ENCODE results near the gene LHCGR. TPM values are rescaled to one million over a fixed set of nuclear protein-coding genes. Genes with fewer than 3 reads are reported as not detected.

LHCGR gene
- not detected in 2 replicates for total RNA-seq (2014; rRNA removed; shearing (Covaris generic))

DNA sequence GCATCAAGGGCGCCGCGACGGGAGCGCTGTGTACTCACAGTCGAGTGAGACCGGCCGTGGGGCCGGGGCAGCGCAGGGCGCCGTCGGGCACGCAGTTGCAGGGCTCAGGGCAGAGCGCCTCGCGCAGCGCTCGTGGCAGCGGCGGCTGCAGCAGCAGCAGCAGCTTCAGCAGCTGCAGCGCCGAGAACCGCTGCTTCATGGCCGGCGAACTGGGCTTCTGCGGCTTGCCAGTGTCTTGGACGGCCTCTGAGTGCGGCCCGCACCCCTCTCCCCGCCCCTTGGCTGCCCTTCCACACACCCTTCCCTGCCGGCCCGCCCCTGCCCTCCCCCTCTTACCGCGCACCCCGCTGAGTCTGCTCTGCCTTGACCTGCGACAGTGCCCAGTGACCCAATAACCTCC is at the start of gene LHCGR:
Gene LHCGR, minus strand, starts transcription at position 252 of the 400 bp plus-strand sequence. Its CDS starts 53 bp downstream, at position 199.
- DNase-seq (ENCODE audit: low read depth): no peak

DNA sequence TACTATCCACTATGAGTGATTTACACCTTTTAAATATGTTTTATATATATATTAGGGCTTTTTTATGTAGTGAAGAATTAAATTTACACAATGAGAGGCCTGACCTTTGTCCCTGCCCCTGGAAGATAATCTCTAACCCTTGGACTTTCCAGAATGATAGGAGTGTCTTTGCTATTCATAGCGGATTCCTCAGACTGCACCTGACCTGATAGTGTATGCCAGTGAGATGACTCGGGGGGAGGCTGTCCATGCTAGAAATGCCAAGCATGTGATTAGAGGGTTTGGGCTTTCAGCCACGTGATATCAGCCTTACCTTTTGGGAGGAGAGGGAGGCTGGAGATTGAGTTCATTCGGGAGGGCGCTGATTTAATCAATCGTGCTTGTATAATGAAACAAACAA is 44.1 kb upstream of the LHCGR start:
- DNase-seq (ENCODE audit: low read depth): no peak

DNA sequence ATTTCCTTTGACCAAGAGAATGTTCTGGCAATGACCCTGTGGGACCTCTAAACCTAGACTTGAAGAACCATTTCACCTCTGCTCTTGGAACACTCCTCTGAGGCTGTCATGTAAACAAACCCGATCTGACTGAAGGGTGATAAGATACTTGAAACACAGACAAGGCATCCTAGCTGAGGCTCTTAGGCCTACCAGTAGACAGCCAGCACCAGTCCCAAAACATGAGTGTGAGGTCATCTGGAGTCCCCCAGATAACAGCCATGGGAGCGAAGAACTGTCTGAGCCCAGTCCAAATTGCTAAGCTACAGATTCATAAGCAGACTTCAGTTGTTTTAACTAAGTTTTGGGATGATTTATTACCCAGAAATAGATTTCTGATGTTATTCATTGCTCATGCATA is 39.5 kb upstream of the LHCGR start:
- DNase-seq (ENCODE audit: low read depth): no peak

DNA sequence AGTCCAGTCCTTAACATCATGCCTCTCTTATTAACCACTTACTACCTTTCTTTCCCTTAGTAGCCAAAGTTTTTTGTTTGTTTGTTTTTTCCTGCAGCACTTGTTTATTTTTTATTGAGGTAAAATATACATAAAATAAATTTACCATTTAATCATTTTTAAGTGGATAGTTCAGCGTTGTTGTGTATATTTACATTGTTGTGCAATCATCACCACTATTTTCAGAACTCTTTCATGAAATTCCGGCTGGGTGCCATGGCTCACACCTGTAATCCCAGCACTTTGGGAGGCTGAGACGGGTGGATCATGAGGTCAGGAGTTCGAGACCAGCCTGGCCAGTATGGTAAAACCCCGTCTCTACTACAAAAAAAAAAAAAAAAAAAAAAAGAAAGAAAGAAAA is 38.1 kb upstream of the LHCGR start:
- DNase-seq (ENCODE audit: low read depth): no peak

DNA sequence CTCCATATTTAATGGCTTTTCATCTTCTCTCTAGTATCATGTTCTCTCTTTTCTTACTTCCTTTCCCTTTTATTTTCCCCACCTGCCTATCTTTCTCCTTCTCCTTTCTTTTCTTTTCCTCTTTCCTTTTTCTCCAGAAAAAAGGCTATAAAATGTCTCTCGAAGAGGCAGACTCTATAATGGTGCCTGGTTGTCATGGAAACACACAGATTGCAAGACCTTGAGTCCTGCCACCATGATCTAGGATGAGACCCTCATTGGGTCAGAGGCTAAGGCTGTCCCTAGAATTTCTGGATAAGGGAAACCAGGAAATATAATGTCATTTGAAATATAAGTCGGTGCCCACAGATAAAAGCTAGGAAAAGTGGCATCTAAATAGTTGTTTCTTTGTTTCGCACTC is 36.5 kb upstream of the LHCGR start:
- no peak for DNase-seq (ENCODE audit: low read depth)

DNA sequence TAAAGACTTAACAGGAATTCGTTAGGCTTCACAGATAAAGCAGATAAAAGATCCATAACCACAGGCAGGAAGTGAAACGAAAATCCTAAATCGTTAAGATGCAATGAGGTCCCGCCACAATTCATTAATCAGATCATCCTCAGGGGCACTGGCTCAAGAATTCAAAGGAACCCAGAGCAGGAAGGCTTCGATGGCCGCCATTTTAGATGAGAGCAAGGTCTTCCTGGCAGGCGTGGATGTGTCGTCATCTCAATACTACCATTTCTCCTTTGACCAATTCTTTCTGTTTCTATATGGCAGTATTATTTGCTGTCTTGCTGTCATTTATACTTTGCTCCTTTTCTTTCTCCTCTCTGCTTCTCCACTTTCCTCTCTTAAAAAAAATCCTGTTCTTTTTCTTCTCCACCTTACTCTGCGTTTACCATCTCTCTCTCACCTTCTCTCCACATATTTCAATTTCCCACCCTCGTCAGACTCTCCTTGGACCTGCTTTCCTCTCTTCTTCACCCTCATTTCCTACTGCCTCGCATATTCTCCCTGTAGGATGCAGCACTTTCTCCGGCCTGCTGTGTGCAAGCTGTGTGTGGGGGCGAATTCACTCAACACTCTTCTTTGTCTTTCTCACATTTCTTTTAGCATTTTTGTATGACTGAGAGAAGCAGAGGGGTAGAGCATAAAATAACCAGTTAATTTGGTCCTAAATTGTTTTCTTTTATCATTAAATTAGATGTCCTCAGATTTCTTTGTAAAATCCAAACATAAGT is 35.1 kb upstream of the LHCGR start:
- DNase-seq (ENCODE audit: low read depth): no peak

DNA sequence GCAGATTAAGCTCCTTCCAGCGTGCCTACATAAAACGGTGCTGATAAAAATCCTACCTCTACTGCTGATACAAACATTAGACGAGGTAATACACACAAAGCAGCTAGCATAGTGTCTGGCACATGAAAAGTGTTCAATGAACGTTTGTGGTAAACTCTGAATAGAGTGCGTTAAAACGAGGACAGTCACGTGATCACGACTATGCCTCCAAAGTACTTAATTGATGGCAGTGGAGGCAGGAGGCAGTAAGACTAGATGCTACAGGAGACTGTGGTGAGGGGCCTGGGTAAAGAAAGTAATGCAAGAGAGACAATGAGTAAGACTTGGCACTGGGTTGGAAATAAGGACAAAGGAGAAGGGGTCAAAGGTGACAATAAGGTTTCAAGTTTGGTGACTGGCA is 32.1 kb upstream of the LHCGR start:
- no peak for DNase-seq (ENCODE audit: low read depth)

DNA sequence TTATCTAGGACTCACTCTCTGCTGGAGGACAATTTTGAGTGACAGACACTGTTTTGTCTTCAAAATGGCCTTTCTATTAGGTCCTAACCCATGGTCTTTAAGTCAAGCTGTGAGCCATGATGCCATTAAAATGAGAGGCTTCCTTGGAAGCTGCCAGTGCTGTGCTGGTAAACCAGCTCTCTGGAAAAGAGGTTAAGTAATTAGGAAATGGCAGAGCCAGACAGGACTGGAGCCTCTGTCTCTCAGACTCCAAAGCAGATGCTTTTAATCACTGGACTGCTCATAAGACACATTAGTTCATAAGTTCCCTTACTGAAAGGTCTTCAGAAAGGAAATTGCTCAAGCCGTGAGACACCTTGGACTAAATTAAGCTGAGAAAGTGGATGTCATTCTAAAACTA is 25.8 kb upstream of the LHCGR start:
- no peak for DNase-seq (ENCODE audit: low read depth)

DNA sequence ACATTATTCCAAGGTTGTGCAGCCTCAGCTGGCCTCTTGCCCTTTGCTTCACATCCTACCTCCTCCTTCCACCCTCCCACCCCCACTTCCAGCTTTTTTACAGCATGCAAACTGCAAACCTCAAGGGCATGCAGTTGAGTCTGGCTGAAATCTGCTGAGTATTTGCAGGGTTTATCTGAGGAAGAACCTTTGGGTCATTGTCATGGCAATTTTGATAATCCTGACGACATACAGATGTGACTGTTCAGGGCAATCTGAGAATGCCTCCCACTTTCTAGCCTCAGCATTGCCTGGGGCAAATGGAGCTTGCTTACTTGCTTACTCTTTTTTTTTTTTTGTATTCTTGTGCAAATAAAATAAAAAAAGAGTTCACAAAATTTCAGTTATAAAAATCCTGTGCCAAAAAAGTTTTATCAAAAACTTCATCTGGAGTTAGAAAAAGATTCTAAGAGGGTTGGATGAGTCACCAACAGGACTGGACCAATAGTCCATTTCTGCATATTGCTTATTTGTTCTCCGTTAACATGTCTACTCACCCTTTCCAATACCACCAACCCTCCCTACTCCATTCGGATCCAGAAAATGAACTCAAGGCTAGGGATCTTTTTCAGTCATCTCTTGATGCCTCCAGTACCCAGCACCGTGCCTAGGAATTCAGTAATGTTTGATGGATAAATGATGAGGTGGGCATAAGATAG is 23.6 kb upstream of the LHCGR start:
- peak; percentile 82 for DNase-seq (ENCODE audit: low read depth)

DNA sequence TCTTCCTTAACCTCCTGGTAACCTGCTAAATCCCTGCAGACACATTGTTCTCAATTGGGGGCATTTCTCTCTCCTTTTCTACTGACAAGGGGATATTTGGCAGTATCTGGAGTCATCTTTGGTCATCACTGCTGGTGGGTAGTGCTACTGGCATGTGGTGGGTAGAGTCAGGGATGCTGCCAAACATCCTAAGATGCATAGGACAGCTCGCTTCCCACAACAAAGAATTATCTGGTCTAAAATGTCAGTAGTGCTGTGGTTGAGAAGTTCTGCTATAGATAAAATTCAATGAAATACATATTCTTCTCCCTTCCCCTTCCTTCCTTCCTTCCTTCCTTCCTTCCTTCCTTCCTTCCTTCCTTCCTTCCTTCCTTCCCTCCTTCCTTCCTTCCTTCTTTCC is 18.7 kb upstream of the LHCGR start:
- DNase-seq (ENCODE audit: low read depth): no peak

DNA sequence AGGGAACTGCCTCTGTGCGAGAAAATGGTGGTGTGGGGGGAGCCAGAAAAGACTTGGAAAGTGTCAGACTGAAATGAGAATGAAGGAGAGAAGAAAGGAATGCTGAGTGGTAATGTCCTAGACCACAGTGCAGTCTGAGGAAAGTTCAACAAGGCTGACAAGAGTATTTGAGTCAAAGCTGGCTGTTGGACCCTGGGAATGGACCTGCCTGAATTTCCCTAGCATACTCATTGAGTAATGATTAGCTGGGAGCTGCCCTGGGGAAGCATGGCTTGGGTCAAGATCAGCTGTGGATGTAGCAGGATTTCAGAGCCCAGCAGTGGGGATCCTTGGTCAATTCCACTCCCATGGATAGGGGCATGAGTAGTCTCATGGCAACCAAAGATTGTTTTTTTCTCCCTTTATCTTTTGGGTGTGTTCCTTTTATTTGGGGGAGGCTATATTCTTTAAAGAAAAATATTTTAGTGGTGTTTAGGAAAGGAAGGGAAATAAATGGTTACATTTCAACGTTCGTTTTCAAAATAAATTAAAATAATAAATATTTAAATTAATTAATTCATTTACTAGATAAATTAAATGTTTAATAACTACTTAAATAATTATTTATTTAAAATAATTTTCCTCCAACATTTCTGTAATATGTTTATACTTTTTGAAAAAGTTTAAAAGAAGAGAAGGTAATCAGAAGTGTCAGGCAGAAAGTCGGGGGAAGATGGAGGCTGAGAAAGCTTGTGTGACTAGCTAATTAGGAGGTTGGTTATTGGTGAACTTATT is 15.9 kb upstream of the LHCGR start:
- DNase-seq (ENCODE audit: low read depth): no peak

DNA sequence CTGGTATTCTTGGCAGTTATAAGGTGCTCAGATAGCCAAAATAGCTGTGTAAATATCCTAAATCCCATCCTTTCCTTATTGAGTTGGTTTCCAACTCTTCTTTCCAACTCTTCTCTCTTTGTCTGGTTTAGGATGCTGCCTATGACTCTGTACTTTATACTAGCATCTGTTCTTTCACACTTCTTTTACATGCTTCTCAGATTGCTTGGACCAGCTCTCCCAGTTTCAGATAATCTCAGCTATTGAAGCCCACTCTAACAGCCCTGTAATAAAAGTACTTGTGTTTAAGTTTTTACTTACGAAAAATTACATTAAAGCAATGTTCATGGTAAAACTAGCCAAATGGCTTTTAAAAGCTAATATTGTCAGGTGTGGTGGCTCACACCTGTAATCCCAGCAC is 14.7 kb upstream of the LHCGR start:
- DNase-seq (ENCODE audit: low read depth): no peak

DNA sequence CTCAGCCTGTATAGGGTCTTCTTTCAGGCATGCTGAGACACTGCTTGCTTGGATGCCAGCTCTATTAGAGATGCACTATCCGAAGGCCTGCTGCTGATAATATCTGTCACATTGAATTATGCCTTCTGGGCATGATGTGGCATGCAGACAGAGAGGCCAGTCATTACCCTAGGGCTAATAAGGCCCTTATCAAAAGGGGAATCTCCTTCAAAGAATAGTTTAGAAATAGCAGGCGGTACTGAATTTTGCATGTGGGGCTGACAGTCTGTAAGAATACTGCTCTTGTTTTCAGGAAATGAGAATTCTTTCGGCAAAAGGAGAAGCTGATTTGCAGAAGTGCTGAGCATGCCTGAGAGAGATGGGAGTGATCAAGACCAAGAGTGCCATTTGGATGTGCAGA is 13.1 kb upstream of the LHCGR start:
- DNase-seq (ENCODE audit: low read depth): peak; percentile 77

DNA sequence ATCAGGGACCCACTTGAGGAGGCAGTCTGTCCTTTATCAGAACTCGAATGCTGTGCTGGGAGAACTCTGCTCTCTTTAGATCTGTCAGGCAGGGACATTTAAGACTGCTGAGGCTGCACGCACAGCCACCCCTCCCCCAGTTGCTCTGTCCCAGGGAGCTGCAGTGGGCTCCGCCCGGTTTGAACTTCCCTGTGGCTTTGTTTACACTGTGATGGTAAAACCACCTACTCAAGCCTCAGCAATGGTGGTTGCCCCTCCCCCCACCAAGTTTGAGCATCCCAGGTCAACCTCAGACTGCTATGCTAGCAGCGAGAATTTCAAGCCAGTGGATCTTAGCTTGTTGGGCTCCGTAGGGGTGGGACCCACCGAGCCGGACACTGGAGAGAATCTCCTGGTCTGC is 11.8 kb upstream of the LHCGR start:
- DNase-seq (ENCODE audit: low read depth): peak; percentile 19

DNA sequence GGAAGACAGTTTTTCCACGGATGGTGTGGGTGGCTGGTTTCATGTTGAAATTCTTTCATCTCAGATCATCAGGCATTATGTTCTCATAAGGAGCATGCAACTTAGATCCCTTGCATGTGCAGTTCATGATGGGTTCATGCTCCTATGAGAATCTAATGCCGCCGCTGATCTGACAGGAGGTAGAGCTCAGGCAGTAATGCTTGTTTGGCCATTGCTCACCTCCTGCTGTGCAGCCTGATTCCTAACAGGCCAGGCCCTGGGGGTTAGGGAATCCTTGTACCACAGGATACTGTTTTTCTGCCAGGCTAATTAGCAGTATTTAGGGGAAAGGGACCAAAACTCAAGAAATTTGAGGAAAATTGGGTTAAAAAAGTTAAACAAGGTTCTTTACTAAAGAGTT is 5.3 kb upstream of the LHCGR start:
- DNase-seq (ENCODE audit: low read depth): no peak

DNA sequence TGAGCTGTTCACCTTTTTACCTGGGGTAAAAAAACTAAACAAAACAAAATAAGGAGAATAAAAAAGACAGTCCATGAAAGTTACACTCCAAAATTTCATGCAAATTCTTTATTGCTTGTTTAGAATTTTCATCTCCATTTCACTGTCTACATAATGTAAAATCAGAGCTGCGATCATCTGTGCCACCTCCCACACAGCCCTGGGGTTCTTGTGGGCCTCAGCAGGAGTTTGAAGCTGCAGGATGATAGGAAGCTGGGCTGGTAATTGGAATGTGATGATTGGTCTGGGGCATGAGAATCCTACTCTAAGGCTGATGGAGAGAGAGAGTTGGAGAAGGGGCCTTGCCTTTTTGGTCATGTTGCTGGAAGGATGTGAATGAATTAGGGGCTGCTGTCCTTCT is 4.2 kb upstream of the LHCGR start:
- no peak for DNase-seq (ENCODE audit: low read depth)

DNA sequence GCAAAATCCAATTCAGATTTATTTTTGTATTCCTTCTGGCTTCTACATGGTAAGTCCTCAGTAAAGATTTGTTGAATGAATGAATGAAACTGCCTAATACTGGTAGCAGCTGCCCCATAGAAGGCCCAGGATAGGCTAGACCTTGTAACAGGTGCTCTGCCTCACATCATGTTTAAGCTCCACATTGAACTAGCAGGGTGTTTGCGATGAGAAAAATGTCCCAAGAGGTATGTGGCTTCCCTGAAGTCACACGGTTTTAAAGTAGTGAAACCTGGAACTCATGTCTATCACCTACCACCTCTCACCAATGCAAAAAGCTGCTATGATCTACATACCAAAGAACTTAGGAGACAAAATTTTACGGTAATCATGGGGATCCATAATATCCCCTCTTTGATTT is 765 bp upstream of the LHCGR start:
- no peak for DNase-seq (ENCODE audit: low read depth)

DNA sequence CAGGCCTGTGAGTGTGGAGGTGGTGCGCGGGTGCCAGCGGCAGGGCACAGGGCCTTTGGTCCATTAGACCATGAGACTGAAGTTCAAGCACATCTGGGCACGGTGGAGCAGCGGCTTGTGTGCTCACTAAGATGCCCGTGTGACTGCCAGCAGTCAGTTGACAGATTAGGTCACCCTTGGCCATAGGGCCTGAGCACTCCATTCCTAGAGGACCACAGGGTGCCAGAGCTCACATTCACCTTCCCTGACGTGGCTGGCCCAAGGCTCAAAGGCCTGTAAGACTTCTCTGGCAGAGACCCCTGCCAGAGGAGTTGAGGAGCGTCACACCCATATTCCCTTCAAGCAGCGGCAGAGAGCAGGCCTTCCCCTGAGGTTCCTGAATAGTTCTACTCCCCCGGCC is 650 bp downstream of the LHCGR start:
- no peak for DNase-seq (ENCODE audit: low read depth)

DNA sequence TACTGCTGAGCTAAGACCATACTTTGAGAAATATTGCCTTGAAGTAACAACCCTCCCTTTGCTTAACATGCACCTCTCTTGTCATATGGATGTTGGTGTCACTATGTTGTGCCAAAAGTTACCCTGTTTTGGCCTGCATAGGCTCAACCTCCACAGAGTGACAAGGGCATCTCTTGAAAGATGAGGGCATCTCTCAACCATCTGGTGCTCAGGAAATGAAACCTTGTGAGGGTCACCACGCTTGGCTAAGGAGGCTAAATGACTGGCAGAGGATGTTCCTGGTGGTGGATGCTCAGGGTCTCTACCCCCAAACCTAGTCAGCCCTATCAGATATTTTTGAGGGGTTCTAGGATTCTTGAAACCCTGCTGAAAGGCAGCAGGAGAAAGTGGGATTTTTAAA is 2.3 kb downstream of the LHCGR start:
- no peak for DNase-seq (ENCODE audit: low read depth)

DNA sequence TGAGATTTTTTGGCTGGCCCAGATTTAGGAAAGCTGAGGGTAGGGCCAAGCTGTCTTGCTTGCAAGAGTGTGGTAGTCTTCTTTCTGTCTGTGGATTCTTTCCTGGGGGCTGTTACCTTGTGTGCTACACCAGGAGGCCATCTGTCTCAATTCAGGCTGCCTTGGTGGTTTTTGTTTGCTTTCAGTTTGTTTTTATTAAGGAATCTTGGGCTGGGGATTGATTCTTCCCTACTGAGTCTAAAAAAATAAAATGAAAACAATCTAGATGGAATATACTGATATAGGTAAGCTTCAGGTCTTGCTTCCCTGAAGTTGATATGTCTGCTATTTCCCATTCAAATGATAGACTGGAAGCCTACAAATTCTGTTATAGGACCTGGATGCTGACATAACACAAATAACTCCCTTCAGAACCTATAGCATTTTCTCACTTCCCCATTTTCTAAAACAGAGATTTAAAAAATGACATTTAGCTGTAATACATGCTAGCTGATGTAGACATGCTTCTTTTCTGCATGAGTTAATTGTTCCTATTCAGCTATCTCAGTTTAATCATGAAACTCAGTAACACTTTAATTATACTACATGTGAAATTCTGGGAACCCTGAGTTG is 5.3 kb downstream of the LHCGR start:
- no peak for DNase-seq (ENCODE audit: low read depth)

DNA sequence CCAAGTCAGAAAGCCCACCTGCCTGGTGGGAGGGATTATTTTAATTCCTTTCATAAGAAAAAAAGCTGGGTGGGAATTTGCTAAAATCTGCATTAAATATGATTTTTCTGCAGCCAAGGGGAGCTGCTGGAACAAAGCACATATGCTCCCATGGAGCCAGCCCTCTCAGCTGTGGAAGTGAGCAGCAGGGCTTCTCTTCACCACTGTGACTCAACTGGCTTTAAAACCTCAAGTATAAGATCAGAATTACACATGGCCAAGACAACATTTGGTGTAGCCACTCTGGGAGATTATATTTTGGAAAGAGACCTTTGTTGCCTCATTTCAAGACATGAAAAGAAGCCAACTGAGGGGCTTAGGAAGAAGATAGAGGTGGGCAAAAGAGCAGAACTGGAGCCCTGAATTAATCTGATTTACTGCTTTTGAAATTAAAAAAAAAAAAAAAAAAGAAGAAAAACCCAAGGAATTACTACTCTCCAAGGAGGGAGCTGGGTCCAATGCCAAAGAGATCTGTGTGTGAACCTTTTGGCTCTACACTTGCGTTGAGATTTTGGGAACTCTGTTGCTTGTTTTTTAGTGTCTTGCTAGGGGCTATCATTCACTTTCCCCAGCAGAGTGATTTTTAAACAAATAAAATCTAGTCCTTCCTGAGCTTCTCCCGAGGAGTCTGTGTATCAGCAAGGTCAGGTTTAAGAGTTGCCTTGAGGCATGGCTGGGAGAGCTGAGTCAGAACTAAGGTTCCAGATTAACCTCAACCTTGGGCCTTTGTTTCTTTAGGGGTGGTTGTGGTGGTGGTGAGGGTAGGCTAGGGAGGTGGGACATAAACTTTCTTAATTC is 6.0 kb downstream of the LHCGR start:
- peak; percentile 90 for DNase-seq (ENCODE audit: low read depth)
